ENCODE data around the gene FBXO34.

FBXO34 gene

DNA sequence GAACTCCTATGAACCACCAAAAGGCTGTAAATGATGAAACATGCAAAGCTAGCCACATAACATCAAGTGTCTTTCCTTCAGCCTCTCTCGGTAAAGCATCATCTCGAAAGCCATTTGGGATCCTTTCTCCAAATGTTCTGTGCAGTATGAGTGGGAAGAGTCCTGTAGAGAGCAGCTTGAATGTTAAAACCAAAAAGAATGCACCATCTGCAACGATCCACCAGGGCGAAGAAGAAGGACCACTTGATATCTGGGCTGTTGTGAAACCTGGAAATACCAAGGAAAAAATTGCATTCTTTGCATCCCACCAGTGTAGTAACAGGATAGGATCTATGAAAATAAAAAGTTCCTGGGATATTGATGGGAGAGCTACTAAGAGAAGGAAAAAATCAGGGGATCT, 79.2 kb downstream of the FBXO34 start:
- Histone ChIP-seq H3K4me3 (ENCODE audit: low read depth in 1 of 2, low read length in 2 of 2) (no peak overlapping the region), H2AFZ (ENCODE audit: low read depth, low read length) (no peak overlapping the region), H3K79me2 (ENCODE audit: insufficient read depth, low read length) (peaks cover 40% of the 10 kb centered on the region), H3K36me3 (ENCODE audit: insufficient read depth, low read length) (peaks cover 46% of the 10 kb centered on the region), H3K9ac (ENCODE audit: low read depth, low read length) (no peak overlapping the region), H3K27me3 (ENCODE audit: insufficient read depth, low read length, poor library complexity) (no peaks in the 10 kb centered on the region), H3K9me3 (ENCODE audit: insufficient read depth, low read length, severe bottlenecking) (no peaks in the 10 kb centered on the region), H3K4me2 (ENCODE audit: insufficient read depth, low read length) (no peak overlapping the region), H3K4me1 (ENCODE audit: insufficient read depth, low read length) (no peaks in the 10 kb centered on the region), H4K20me1 (ENCODE audit: insufficient read depth, low read length) (peaks cover 33% of the 10 kb centered on the region), H3K27ac (ENCODE audit: low read length) (no peak overlapping the region)
- ATAC-seq (ENCODE audit: insufficient read depth, low read depth) = no peak
- no peak for TF ChIP-seq EZH2 (IDR thresholded peaks at IDR 0.05; ENCODE audit: borderline replicate concordance, low read depth, low read length, severe bottlenecking)
- TF ChIP-seq, protein P1, sequence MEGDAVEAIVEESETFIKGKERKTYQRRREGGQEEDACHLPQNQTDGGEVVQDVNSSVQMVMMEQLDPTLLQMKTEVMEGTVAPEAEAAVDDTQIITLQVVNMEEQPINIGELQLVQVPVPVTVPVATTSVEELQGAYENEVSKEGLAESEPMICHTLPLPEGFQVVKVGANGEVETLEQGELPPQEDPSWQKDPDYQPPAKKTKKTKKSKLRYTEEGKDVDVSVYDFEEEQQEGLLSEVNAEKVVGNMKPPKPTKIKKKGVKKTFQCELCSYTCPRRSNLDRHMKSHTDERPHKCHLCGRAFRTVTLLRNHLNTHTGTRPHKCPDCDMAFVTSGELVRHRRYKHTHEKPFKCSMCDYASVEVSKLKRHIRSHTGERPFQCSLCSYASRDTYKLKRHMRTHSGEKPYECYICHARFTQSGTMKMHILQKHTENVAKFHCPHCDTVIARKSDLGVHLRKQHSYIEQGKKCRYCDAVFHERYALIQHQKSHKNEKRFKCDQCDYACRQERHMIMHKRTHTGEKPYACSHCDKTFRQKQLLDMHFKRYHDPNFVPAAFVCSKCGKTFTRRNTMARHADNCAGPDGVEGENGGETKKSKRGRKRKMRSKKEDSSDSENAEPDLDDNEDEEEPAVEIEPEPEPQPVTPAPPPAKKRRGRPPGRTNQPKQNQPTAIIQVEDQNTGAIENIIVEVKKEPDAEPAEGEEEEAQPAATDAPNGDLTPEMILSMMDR (IDR thresholded peaks at IDR 0.05; ENCODE audit: borderline replicate concordance, extremely low read depth, low read length, poor library complexity, severe bottlenecking) = no peak
- no peak for DNase-seq

DNA sequence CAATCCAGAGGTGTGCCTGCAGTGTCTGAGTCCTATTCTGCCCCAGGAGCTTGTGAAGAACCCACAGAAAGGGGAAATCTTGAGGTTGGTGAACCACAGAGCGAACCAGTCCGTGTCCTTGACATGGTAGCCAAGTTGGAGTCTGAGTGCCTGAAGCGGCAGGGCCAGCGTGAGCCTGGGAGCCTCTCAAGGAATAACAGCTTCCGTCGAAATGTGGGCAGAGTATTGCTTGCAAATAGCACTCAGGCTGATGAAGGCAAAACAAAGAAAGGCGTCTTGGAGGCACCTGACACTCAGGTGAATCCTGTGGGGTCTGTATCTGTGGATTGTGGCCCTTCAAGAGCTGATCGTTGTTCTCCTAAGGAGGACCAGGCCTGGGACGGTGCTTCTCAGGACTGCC, 79.9 kb downstream of the FBXO34 start:
- Histone ChIP-seq H3K4me2 (ENCODE audit: insufficient read depth, low read length) (no peak overlapping the region), H2AFZ (ENCODE audit: low read depth, low read length) (no peak overlapping the region), H4K20me1 (ENCODE audit: insufficient read depth, low read length) (peaks cover 30% of the 10 kb centered on the region), H3K9ac (ENCODE audit: low read depth, low read length) (no peak overlapping the region), H3K79me2 (ENCODE audit: insufficient read depth, low read length) (peaks cover 34% of the 10 kb centered on the region), H3K4me3 (ENCODE audit: low read depth in 1 of 2, low read length in 2 of 2) (no peak overlapping the region), H3K27ac (ENCODE audit: low read length) (no peak overlapping the region), H3K4me1 (ENCODE audit: insufficient read depth, low read length) (no peaks in the 10 kb centered on the region), H3K36me3 (ENCODE audit: insufficient read depth, low read length) (peaks cover 52% of the 10 kb centered on the region), H3K9me3 (ENCODE audit: insufficient read depth, low read length, severe bottlenecking) (no peaks in the 10 kb centered on the region), H3K27me3 (ENCODE audit: insufficient read depth, low read length, poor library complexity) (no peaks in the 10 kb centered on the region)
- ATAC-seq (ENCODE audit: insufficient read depth, low read depth) (no peak), DNase-seq (no peak)
- TF ChIP-seq, protein P1 (IDR thresholded peaks at IDR 0.05; ENCODE audit: borderline replicate concordance, extremely low read depth, low read length, poor library complexity, severe bottlenecking) = no peak
- no peak for TF ChIP-seq EZH2 (IDR thresholded peaks at IDR 0.05; ENCODE audit: borderline replicate concordance, low read depth, low read length, severe bottlenecking)

DNA sequence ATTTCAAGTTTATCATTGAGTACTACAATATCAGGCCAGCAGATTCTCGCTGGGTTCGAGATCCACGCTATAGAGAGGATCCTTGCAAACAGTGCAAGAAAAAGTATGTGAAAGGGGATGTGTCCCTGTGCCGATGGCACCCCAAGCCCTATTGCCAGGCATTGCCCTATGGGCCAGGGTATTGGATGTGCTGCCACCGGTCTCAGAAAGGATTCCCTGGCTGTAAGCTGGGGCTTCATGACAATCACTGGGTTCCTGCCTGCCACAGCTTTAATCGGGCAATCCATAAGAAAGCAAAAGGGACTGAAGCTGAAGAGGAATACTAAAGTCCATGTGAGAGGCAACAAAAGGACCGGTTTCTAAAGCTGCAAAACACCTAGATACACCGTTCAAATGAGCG, 81.0 kb downstream of the FBXO34 start:
- H3K27me3 ChIP-seq (ENCODE audit: insufficient read depth, low read length, poor library complexity) = no peaks in the 10 kb centered on the region
- no peak overlapping the region for H3K9ac ChIP-seq (ENCODE audit: low read depth, low read length)
- DNase-seq = no peak
- H3K79me2 ChIP-seq (ENCODE audit: insufficient read depth, low read length) = peaks cover 23% of the 10 kb centered on the region
- no peak overlapping the region for H3K27ac ChIP-seq (ENCODE audit: low read length)
- peaks cover 54% of the 10 kb centered on the region for H3K36me3 ChIP-seq (ENCODE audit: insufficient read depth, low read length)
- no peak for TF ChIP-seq EZH2 (IDR thresholded peaks at IDR 0.05; ENCODE audit: borderline replicate concordance, low read depth, low read length, severe bottlenecking)
- TF ChIP-seq, protein P1 (IDR thresholded peaks at IDR 0.05; ENCODE audit: borderline replicate concordance, extremely low read depth, low read length, poor library complexity, severe bottlenecking) = no peak
- ATAC-seq (ENCODE audit: insufficient read depth, low read depth) = no peak
- H3K4me3 ChIP-seq (ENCODE audit: low read depth in 1 of 2, low read length in 2 of 2) = no peak overlapping the region
- no peaks in the 10 kb centered on the region for H3K9me3 ChIP-seq (ENCODE audit: insufficient read depth, low read length, severe bottlenecking)
- no peaks in the 10 kb centered on the region for H3K4me1 ChIP-seq (ENCODE audit: insufficient read depth, low read length)
- peaks cover 30% of the 10 kb centered on the region for H4K20me1 ChIP-seq (ENCODE audit: insufficient read depth, low read length)
- H3K4me2 ChIP-seq (ENCODE audit: insufficient read depth, low read length) = no peak overlapping the region
- no peak overlapping the region for H2AFZ ChIP-seq (ENCODE audit: low read depth, low read length)
